Activated CD8-positive, alpha-beta memory T cell treated with anti-CD3 and anti-CD28 coated beads for 4 hours (primary cell): Measurements from ENCODE around the gene UBE2E2.
A peak's percentile ranks its signal among the peaks of the same experiment; 100 is the strongest.

Source experiments
- DNase-seq, 2 donors: peaks; one replicate each; pipeline ENCODE4 v3.0.0-alpha.2; 2020; ENCODE audit warnings: low read depth in 2 of 2

Gene UBE2E2

GRCh38 chr3:23440416-23441294 is 237.5 kb downstream of the UBE2E2 start:
- DNase-seq, result no peak

GRCh38 chr3:23442598-23443383 is 239.7 kb downstream of the UBE2E2 start:
- peak in 1 of 2 donors; percentile 0 for DNase-seq

- DNase-seq, result no peak
These were observed 241.3 kb downstream of the UBE2E2 start for GRCh38 chr3:23444386-23444785.

- no peak for DNase-seq
These were observed 243.2 kb downstream of the UBE2E2 start for GRCh38 chr3:23446301-23446700.

- DNase-seq, result no peak
These were observed 245.9 kb downstream of the UBE2E2 start for GRCh38 chr3:23448998-23449537.

GRCh38 chr3:23450051-23450450 is 246.9 kb downstream of the UBE2E2 start:
- no peak for DNase-seq

- DNase-seq, result no peak
These were observed 247.7 kb downstream of the UBE2E2 start for GRCh38 chr3:23450806-23451205.

- DNase-seq, result no peak
These were observed 249.3 kb downstream of the UBE2E2 start for GRCh38 chr3:23452408-23452807.

- DNase-seq, result no peak
These were observed 252.0 kb downstream of the UBE2E2 start for GRCh38 chr3:23455084-23455483.

GRCh38 chr3:23455775-23456174 is 252.6 kb downstream of the UBE2E2 start:
- no peak for DNase-seq

- DNase-seq, result no peak
These were observed 254.6 kb downstream of the UBE2E2 start for GRCh38 chr3:23457697-23458096.

GRCh38 chr3:23459465-23459864 is 256.3 kb downstream of the UBE2E2 start:
- DNase-seq, result no peak

GRCh38 chr3:23459889-23460546 is 256.9 kb downstream of the UBE2E2 start:
- no peak for DNase-seq

GRCh38 chr3:23461069-23461468 is 257.9 kb downstream of the UBE2E2 start:
- DNase-seq, result no peak

GRCh38 chr3:23463791-23464190 is 260.7 kb downstream of the UBE2E2 start:
- DNase-seq, result no peak

- no peak for DNase-seq
These were observed 262.4 kb downstream of the UBE2E2 start for GRCh38 chr3:23465569-23465968.

GRCh38 chr3:23468203-23468602 is 265.1 kb downstream of the UBE2E2 start:
- no peak for DNase-seq

GRCh38 chr3:23474580-23475357 is 271.6 kb downstream of the UBE2E2 start:
- no peak for DNase-seq

GRCh38 chr3:23475446-23475845 is 272.3 kb downstream of the UBE2E2 start:
- no peak for DNase-seq

- no peak for DNase-seq
These were observed 275.9 kb downstream of the UBE2E2 start for GRCh38 chr3:23479026-23479425.

- no peak for DNase-seq
These were observed 276.6 kb downstream of the UBE2E2 start for GRCh38 chr3:23479615-23480328.
